Central memory CD4-positive, alpha-beta T cell (primary cell): ENCODE results near the gene SUCLA2.
A peak's percentile ranks its signal among the peaks of the same experiment; 100 is the strongest.
"Not testable (repeated sequence)": the region's sequence is repeated elsewhere in the genome, so short reads cannot be mapped to it uniquely, and the experiment has no call there.

Source experiments
- DNase-seq: peaks from one replicate; pipeline ENCODE4 v3.0.0; 2022
- total RNA-seq, 3 experiments: gene quantifications; one replicate each; lab custom pipeline; 2026; lab: John Stamatoyannopoulos, UW

The SUCLA2 gene
- 26.2 to 55.3 (median 30.6) reads per million in 3 experiments for total RNA-seq

DNA sequence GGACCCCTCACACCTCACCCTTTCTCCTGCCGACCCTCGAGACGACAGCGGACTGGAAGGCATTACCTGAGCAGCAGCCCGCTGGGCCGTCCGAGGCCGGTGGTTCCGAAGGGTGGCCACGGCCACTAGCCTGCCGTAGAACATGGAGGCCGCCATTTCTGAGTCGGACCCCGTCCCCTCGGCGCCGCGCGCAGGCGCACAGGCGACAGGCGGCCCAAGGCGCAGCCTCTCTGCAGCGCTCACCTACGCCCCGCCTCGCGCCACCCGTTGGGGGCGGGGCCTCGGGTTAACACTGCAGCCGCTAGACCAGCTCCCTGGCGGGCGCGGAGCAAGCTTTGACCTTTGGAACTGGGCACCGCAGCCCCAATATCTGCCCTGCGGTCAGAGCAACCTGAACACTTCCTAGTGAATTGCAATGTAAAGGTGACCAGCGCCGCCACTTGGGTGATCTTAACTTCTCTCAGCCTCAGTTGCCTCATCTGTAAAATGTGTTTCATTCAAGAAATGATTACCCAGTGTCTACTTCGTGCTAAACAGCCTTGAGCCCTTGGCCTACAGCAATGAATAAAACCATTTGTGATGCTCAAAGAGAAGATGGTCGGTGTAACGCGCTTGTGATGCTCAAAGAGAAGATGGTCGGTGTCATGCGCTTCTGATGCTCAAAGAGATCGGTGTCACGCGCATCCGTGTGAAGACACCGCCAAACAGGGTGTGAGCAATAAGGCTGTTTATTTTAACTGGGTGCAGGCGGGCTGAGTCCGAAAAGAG, at the start of gene SUCLA2:
SUCLA2 (minus strand) TSS at position 160 of the 768 bp plus-strand sequence; CDS start at position 156, 4 bp downstream.
- DNase-seq, result peak; percentile 83

DNA sequence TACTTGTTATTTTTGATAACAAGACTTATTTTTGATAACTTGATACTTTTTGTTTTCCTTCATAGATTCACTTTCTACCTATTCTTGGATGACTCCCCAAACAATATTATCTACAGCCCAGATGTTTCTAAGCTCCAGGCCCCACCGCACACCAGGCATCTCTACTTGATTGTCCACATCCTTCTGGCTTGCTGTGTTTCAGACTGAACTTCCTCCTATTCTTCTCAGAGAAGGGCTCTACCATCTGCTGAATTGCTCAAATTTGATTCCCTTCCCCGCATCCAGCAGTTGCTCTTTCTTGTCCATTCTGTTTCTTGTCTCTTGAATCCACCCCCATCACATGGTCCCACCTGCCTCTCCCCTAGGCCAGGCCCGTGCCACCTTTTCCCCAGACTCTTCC, 49.5 kb upstream of the SUCLA2 start:
- no peak for DNase-seq

DNA sequence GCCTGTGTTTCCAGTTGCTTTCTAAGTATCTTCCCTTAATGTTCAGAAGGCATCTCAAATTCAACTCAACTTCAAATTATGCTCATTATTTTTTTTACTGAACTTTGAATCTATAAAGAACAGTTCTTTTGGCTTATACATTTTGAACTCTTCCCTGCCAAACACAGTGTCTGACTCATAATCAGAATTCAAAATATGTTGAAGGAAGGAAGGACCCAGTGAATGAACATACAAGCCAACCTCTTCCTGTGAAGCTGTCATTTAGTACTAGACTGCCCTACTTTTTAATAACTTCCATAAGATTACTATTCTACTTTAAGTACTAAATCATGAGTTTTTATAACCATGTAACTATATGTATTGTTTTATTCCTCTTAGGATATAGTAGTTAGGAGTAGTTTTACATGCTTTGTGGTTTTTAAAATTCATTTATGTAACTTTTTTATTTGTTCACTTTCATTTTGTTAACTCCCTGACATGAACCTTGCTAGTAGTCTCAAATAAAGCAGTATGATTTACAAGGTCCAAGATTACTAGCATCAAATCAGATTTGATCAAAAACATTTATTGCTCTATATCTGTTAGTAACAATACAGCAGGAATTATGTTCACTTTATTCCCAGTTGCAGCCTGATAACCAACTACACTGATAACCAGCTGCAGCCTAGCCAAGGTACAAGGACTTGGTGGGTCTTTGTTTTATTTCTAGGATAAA, 42.9 kb upstream of the SUCLA2 start:
- DNase-seq, result no peak

DNA sequence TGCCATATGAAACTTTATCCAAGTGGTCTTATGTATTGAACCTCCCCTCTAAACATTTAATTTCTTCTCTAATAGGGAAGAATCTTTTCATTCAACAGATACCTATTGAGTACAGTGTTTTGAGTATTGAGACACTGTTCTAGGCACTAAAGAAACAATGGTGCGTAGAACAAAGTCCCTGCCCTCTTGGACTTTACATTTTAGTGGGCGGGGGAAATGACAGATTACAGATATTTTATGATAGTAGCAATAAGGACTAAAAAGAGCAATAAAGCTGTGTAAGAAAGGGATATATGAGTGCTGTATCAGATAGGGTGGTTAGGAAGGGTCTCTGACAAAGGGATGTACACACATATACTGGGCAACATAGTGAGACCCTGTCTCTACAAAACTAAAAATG, 41.8 kb upstream of the SUCLA2 start:
- DNase-seq, result no peak

DNA sequence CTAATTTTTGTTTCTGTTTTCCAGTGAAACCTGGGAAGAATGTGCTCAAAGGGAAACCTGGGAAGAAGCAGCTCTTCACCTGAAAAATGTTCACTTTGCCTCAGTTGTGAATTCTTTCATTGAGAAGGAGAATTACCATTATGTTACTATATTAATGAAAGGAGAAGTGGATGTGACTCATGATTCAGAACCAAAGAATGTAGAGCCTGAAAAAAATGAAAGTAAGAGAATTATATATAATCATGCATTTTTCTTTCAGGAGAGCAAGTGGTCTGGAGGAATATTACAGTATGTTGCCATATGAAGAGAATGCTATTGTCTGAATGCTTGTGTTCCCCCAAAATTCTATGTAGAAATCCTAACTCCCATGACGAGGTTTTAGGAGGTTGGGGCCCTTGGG, 39.8 kb upstream of the SUCLA2 start:
- no peak for DNase-seq

DNA sequence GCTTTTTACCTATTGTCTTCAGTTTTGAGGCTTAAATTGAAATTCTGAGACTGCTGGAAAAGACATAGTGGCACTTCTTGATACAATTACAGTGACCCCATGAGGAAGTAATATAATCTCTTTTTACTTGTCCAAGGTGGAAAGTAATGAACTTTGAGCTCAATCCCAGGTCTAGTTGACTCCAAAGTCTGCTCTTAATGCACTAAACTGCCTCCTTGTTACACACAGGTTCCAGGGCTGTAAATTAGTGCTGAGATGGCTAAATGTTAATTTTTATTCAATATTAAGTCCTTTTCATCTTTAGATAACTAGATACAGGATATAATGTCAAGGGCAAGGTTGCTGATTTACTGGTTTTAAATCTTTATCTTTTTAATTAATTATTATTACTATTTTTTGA, 39.0 kb upstream of the SUCLA2 start:
- DNase-seq, result no peak

DNA sequence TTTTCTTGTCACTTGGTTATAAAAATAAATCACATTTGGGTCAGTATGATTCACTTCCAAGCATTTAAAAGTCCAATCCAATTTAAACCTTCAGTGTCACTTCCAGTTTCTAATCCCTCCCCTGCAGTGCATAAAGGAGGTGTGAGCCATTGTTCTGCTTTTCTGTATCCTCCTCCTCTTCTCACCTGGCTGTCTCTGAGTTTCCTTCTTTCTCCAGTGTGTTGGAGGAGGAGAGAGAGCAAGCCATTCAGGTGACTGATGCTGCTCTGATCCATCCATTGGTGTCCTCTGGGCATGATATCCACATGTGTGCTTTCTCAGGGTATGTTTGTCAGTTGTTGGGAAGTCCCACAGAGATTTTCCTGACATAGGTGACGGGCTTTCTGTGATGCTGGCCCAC, 37.7 kb upstream of the SUCLA2 start:
- no peak for DNase-seq

DNA sequence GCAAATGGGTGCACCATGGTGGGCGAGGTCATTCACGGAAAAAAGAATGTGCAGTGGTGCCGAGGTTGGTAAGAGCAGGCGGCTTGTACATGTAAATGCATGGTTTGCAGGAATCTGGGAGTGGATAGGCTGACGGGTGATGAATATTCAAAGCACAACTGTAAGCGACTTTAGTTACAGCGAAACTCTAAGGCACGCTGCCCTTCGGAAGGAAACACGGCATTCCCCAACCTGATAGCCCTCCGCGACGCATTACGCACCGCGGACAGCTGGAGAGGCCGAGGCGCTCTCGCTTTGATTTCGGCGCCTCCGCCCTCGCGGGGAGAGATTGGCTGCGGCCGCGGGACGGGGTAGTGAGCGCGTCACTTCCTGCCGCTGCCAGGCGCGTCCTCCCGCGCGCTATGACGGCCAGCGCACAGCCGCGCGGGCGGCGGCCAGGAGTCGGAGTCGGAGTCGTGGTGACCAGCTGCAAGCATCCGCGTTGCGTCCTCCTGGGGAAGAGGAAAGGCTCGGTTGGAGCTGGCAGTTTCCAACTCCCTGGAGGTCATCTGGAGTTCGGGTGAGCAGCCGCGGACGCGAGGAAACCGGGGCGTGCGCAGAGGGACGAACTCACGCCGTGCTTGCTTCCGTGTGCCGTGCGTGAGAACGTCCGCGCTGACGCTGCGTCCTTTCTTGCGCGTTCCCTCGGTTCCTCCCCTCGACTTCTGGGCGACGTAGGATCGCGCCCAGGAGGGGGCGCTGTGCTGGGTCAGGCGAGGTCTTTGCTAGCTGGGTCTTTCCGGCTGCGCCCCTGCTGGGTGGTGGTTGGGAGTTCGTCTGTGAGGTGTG, 36.5 kb upstream of the SUCLA2 start, which contains the start of gene NUDT15:
NUDT15 (plus strand) TSS at position 381 of the 828 bp plus-strand sequence; CDS start at position 402, 21 bp downstream.
- DNase-seq, result peak; percentile 96

DNA sequence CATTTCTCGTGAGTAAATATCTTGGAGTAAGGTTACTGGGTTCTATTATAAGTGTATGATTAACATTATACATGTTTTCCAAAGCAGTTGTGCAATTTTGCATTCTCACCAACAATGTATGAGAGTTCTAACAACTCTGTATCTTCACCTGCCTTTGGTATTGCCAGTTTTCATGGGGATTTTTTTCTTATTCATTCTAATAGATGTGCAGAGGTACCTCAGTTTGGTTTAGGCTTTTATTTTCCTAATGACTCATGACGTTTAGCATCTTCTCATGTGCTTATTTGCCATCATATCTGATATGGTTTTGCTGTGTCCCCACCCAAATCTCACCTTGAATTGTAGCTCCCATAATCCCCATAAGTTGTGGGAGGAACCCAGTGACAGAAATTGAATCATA, 28.8 kb upstream of the SUCLA2 start:
- DNase-seq, result no peak

DNA sequence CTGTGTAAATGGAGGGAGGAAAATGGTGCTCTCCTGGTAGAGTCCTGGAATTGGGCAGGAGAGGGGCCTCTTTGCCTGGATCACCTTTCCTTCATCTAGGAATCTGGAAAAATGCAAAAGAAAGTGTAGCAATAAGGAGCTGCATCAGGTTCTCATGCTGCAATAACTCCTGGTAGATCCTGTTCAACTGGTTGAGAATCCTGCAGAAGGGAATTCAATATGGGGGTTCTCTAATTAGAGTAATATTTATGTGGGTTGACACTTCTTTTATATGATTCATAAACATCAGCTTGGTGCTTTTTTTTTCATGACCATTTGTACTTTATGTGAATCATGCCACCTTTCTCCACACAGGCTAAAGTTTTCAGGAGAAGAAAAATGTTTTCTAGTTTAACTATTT, 27.0 kb upstream of the SUCLA2 start:
- DNase-seq, result no peak

DNA sequence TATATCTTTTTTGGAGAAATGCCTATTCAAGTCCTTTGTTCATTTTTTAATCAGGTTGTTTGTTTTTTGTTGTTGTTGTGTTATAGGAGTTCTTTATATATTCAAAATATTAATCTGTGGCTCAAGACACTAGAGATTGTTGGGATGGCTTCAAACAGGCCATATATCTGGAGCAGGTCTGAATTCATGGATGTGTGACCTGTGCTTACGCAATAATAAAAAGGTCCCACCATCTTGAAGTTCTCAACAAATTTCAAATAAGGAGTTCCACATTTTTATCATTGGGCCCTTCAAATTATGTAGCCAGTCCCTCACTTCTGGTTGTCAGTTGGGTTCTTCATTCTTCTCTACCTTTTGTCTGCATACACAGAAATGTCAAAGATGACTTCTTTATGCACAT, 18.7 kb upstream of the SUCLA2 start:
- no peak for DNase-seq

DNA sequence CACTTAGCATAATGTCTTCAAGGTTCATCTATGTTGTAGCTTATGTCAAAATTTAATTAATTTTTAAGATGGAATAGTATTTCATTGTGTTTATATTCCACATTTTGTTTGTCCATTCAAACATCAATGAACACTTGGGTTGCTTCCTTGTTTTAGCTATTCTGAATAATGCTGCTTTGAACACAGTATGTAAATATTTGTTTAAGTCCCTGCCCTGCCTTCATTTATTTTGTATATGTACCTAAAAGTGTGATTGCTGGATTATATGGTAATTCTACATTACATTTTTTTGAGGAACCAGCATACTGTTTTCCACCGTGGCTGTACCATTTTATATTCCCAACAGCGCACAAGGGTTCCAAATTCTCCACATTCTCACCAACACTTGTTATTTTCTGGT, 17.6 kb upstream of the SUCLA2 start:
- no peak for DNase-seq

DNA sequence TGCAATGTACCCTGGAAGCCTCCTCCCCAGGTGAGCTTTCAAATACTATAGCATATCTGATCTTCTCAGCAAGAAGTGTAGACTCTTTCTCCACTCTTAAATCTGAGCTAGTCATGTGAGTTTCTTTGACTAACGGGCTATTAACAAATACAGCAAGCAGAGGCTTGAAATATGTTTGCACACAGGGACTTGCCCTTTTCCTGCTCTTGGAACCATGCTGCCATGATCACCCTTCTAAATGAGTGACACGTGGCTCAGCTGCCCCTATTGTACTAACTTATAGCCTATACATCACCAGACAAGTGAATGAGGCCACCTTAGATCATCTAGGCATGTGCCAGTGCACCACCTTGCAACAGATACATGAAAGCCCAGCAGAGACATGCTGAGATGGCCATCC, 13.3 kb upstream of the SUCLA2 start:
- DNase-seq, result no peak

DNA sequence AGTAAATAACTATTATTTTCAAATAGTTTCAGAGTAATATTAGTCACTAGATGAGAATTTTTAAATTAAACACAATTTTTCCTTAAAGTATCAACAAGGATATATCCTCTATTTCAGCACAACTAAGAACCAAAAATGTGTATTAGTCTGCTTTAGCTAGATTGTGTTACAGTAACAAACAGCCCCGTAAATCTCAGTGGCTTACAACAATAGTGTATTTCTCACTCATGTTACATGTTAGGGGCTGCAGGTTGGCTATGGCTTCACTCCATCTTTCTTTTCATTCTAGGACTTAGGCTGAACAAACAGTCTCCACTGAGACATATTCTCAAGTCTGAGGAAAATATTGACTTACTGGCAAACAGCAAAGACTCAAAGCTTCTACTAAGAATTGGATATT, 11.6 kb upstream of the SUCLA2 start:
- no peak for DNase-seq

DNA sequence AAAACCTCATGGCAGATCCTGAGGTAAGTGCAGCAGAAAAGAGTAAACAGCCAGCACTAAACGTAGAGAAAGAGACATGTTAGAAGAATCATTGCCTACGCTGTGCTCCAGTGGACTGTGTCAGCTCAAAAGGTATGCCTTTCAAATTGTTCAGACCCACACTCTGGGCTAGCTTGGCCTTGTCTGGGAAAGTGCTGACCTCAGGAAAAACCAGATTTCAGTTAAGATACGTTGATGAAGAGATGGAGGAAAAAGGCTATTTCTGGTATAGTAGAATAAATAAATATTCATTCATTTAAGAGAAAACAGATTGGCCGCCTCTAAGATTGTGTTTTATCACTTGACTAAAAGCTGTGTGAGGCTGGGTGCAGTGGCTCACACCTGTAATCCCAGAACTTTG, 9.6 kb upstream of the SUCLA2 start:
- no peak for DNase-seq

DNA sequence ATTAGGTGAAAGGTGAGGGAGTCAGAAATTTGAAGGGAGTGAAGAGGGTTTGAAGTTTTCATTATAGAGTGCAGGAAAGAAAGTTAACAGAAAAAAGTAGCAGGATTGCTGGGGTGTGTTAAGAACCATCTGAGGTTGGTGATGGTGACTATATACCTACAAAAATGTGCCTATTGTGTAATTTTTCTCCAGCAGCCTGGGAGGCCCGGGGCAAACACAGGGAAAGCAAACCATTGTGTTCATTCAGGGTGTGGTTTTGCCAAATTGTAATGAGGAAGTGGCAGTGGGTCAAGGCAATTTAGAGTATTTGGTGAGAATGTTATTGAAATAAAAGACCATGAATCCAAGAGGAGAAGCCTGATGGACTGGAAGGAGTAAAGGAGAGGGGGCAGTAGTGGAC, 8.2 kb upstream of the SUCLA2 start:
- no peak for DNase-seq

DNA sequence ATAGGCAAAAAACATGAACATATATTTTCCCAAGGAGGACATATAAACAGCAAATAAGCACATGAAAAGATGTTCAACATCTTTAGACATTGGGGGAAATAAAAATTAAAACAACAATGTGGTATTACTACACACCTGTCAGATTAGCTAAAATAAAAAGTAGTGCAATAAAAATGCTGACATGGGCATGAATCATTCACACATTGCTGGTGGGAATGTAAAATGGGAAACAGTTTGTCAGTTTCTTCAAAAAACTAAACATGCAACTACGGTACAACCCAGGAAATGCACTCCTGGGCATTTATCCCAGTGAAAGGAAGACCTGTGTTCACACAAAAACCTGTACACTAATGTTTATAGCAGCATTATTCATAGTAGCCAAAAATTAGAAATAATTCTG, 5.3 kb upstream of the SUCLA2 start:
- no peak for DNase-seq

DNA sequence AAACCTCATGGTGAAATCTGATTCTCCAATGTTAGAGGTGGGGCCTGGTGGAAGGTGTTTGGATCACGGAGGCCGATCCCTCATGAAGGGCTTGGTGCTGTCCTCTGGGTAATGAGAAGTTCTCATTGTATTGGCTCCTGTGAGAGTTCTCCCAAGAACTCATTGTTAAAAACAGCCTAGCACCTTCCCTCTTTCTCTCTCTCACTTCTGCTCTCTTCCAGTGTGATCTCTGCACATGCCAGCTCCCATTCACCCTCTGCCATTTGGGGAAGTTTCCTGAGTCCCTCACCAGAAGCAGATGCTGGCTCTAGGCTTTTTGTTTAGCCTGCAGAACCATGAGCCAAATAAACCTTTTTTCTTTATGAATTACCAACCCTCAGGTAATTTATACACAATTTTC, 3.1 kb upstream of the SUCLA2 start:
- DNase-seq, result no peak

DNA sequence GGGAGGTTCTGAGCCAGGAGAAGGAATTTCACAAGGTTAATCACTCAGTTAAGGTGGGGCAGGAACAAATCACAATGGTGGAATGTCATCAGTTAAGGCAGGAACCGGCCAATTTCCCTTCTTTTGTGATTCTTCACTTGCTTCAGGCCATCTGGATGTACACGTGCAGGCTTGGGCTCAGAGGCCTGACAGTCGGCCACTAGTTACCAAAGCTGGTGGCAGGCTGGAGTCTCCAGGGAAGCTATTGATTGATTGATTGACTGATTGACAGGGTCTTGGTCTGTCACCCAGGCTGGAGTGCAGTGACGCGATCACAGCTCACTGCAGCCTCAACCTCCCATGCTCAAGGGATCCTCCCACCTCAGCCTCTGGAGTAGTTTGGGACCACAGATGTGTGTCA, 926 bp upstream of the SUCLA2 start:
- DNase-seq, result not testable (repeated sequence)

DNA sequence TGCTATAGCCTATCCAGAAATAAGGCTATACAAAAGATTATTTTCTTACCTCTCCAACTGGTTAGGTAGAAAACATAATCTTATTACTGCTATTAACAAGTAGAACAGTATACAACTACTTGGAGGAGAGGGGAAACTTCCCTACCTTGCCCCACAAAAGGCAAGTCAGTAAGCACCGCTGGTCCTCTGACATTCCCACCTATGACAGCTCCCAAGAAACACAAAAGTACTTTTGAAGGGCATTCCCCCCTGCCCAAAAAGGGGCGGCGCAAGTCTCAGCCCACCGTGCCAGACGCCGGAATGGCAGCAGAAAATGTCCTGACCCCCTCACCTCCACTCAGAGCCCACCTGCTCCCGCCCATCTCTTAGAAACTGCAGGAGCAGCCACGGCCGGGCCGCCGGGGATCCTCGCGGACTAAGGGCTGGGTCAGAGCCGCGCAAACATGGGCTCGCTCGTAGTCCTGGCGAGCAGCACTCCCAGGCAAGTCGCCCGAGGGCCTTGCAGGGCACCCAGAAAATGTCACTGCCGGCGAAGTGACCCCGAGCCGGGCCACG, 437 bp downstream of the SUCLA2 start:
- no peak for DNase-seq

DNA sequence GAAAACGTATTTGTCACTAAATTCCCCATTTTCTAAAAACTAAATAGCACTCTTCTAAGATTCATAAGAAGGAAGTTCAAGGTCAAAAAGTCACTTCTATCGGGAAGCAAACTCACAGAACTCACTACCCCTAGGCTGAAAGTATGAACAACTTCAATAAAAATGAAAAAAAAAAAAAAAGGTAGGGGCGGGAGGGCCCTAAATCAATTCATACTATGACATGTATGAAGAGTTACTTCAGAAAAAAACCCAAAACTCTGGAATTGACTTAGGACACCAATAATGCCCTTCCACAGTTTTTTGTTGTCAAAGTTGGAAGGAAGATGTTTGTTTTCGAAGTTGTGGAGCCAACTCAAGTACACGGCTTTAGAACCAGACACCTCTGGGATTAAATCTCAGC, 1.1 kb downstream of the SUCLA2 start:
- DNase-seq, result no peak

DNA sequence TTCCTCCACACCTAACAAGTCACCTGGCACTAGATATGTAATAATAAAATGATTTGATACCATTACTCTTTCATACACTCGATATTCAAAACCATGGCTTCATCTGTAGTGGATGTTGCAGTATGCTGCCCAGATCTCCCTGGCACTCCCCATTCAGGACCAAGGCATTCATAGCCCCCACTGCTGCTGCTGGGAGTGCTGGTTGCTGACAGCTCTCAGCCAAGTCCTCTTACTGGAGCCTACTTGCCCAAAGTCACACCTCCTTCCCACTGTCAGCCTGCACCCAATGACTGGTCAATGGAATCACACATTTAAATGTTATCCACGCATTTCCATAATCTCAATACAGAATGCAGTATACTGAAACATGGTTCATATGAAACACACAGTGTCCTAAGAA, 3.7 kb downstream of the SUCLA2 start:
- no peak for DNase-seq

DNA sequence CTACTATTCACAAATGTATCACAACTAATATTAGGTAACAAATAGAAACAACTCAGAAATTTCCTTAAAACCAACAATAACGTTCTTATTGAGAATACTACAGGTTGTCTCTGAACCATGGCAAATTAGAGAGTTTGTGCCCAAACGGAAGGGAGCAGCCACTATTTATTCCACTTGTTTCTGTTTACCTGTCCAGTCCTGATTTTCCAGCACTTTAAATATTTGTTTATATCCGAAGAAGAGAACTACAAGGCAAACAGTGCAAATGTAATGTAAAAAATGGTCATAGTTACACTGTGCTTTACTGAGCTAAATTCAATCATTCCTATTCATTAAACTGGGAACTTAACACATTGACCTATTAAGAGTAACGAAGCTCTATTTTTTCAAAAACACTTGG, 9.2 kb downstream of the SUCLA2 start:
- DNase-seq, result no peak
